IMR-90 (cell line): Measurements from ENCODE around the gene MTFR2. TPM values are rescaled to one million over a fixed set of nuclear protein-coding genes. Genes with fewer than 3 reads are reported as not detected.
A peak's percentile ranks its signal among the peaks of the same experiment; 100 is the strongest.

ENCODE experiments used
- ATAC-seq: fragments of 200-7000 bp; cut with Tn5 transposase; 2 replicates; pipeline ENCODE4 v1.9.1; 2020; ENCODE audit warnings: low read depth, mild to moderate bottlenecking, moderate library complexity
- BruUV-seq: library from RNA; stranded (reverse); fragments of 400-500 nt; replicated peaks from 2 replicates; lab custom pipeline; 2021; lab: Mats Ljungman, UMichigan
- CTCF ChIA-PET: fragments of 300-600 bp; formaldehyde crosslinking; extraction: SDS; loops from one replicate; lab custom pipeline; 2021; ENCODE audit warnings: antibody characterized with exemption; lab: Yijun Ruan, JAX
- POLR2A ChIA-PET: fragments of 300-600 bp; sonication (Branson Sonifier 250); formaldehyde crosslinking; loops from one replicate; lab custom pipeline; 2022; ENCODE audit warnings: antibody characterized with exemption; ENCODE audit not compliant: unreplicated experiment; lab: Charles Lee
- DNase-seq: peaks from one replicate; pipeline ENCODE4 v3.0.0; 2013
- H2AFZ ChIP-seq: replicated peaks from 2 replicates; pipeline ENCODE3; 2013; ENCODE audit warnings: low read length, mild to moderate bottlenecking; ENCODE audit not compliant: poor library complexity
- H2AK5ac ChIP-seq: 2 replicates; pipeline ENCODE4 v1.6.1; 2013; ENCODE audit warnings: low read depth, low read length, inconsistent platforms
- H2AK9ac ChIP-seq: replicated peaks from 2 replicates; pipeline ENCODE3; 2013; ENCODE audit warnings: mild to moderate bottlenecking, low read depth, low read length, moderate library complexity; ENCODE audit not compliant: poor library complexity
- H2BK120ac ChIP-seq: 2 replicates; pipeline ENCODE4 v1.6.1; 2013; ENCODE audit warnings: low read depth, low read length, inconsistent platforms
- H2BK15ac ChIP-seq: 3 replicates; pipeline ENCODE4 v1.6.1; 2013; ENCODE audit warnings: low read depth, low read length, inconsistent platforms
- H2BK20ac ChIP-seq: 2 replicates; pipeline ENCODE4 v1.6.1; 2013; ENCODE audit warnings: low read depth, mild to moderate bottlenecking, inconsistent platforms, low read length, moderate library complexity
- H2BK5ac ChIP-seq: 2 replicates; pipeline ENCODE4 v1.6.1; 2013; ENCODE audit warnings: mild to moderate bottlenecking, low read depth, low read length, inconsistent platforms; ENCODE audit not compliant: poor library complexity, severe bottlenecking
- H3K14ac ChIP-seq: replicated peaks from 2 replicates; pipeline ENCODE4 v1.6.1; 2013; ENCODE audit warnings: low read depth, low read length, inconsistent platforms
- H3K18ac ChIP-seq: 2 replicates; pipeline ENCODE4 v1.6.1; 2013; ENCODE audit warnings: low read depth, low read length, control low read depth
- H3K23ac ChIP-seq: 2 replicates; pipeline ENCODE4 v1.6.1; 2013; ENCODE audit warnings: low read depth, low read length, inconsistent platforms
- H3K27ac ChIP-seq: 2 replicates; pipeline ENCODE4 v1.5.1; 2013; ENCODE audit warnings: mild to moderate bottlenecking, control low read depth, low read length; ENCODE audit not compliant: insufficient read depth
- H3K27me3 ChIP-seq: 2 replicates; pipeline ENCODE4 v1.6.1; 2013; ENCODE audit warnings: low read length; ENCODE audit not compliant: control insufficient read depth, insufficient read depth
- H3K36me3 ChIP-seq: 2 replicates; pipeline ENCODE4 v1.6.1; 2013; ENCODE audit warnings: low read length, mixed read lengths; ENCODE audit not compliant: control insufficient read depth, insufficient read depth
- H3K4ac ChIP-seq: 2 replicates; pipeline ENCODE4 v1.6.1; 2013; ENCODE audit warnings: low read depth, low read length, inconsistent platforms
- H3K4me1 ChIP-seq: 2 replicates; pipeline ENCODE4 v1.6.1; 2013; ENCODE audit warnings: low read length, mixed read lengths; ENCODE audit not compliant: control insufficient read depth, insufficient read depth
- H3K4me2 ChIP-seq: 2 replicates; pipeline ENCODE4 v1.6.1; 2013; ENCODE audit warnings: low read depth, mild to moderate bottlenecking, control low read depth, low read length, moderate library complexity
- H3K4me3 ChIP-seq: 2 replicates; pipeline ENCODE4 v1.5.1; 2013; ENCODE audit warnings: low read depth, mild to moderate bottlenecking, control low read depth, low read length, moderate library complexity; ENCODE audit not compliant: insufficient read depth
- H3K56ac ChIP-seq: 2 replicates; pipeline ENCODE4 v1.6.1; 2013; ENCODE audit warnings: low read length, inconsistent platforms; ENCODE audit not compliant: insufficient read depth; ENCODE audit errors: extremely low read depth
- H3K79me1 ChIP-seq, 2 experiments: 2 replicates each; pipeline ENCODE4 v1.6.1; 2013; ENCODE audit warnings: low read length in 2 of 2, inconsistent platforms in 1 of 2, low read depth in 1 of 2
- H3K9ac ChIP-seq: 2 replicates; pipeline ENCODE4 v1.6.1; 2013; ENCODE audit warnings: low read depth, low read length, control low read depth
- H3K9me1 ChIP-seq: 2 replicates; pipeline ENCODE4 v1.6.1; 2013; ENCODE audit warnings: low read length, inconsistent platforms; ENCODE audit not compliant: insufficient read depth
- H3K9me3 ChIP-seq: 2 replicates; pipeline ENCODE4 v1.6.1; 2013; ENCODE audit warnings: low read length; ENCODE audit not compliant: control insufficient read depth, insufficient read depth
- H4K20me1 ChIP-seq: 2 replicates; pipeline ENCODE4 v1.6.1; 2013; ENCODE audit warnings: low read length, inconsistent platforms; ENCODE audit not compliant: insufficient read depth
- H4K5ac ChIP-seq: 2 replicates; pipeline ENCODE4 v1.6.1; 2013; ENCODE audit warnings: mild to moderate bottlenecking, low read depth, low read length, control low read depth
- H4K8ac ChIP-seq, 2 experiments: 2 replicates each; pipeline ENCODE4 v1.6.1; 2013; ENCODE audit warnings: low read depth in 2 of 2, low read length in 2 of 2, control low read depth in 1 of 2, inconsistent platforms in 1 of 2
- H4K91ac ChIP-seq: 2 replicates; pipeline ENCODE4 v1.6.1; 2013; ENCODE audit warnings: low read depth, low read length, inconsistent platforms; ENCODE audit not compliant: insufficient read depth
- BHLHE40 ChIP-seq: fragments of 150-350 bp; IDR thresholded peaks from 2 replicates; pipeline ENCODE4 v1.6.1; 2016; ENCODE audit warnings: mild to moderate bottlenecking, low read depth, low read length
- CHD1 ChIP-seq: IDR thresholded peaks from 2 replicates; pipeline ENCODE4 v1.6.1; 2012; ENCODE audit warnings: low read depth, low read length, improper control_type of control experiment
- FOS ChIP-seq: fragments of 150-350 bp; IDR thresholded peaks from 2 replicates; pipeline ENCODE4 v1.6.1; 2016; ENCODE audit warnings: low read depth, low read length
- MAFK ChIP-seq: IDR thresholded peaks from 2 replicates; pipeline ENCODE4 v1.6.1; 2012; ENCODE audit warnings: low read depth, low read length, improper control_type of control experiment
- MAZ ChIP-seq: IDR thresholded peaks from 2 replicates; pipeline ENCODE4 v1.6.1; 2012; ENCODE audit warnings: low read depth, mild to moderate bottlenecking, low read length, improper control_type of control experiment, moderate library complexity, borderline replicate concordance
- MXI1 ChIP-seq: IDR thresholded peaks from 2 replicates; pipeline ENCODE4 v1.6.1; 2012; ENCODE audit warnings: low read depth, mild to moderate bottlenecking, low read length, moderate library complexity, borderline replicate concordance
- NFE2L2 ChIP-seq: fragments of 150-350 bp; IDR thresholded peaks from 2 replicates; pipeline ENCODE4 v1.6.1; 2016; ENCODE audit warnings: low read depth, mild to moderate bottlenecking, low read length
- POLR2A ChIP-seq: IDR thresholded peaks from 2 replicates; pipeline ENCODE4 v1.6.1; 2012; ENCODE audit warnings: mild to moderate bottlenecking, low read depth, low read length
- RAD21 ChIP-seq: IDR thresholded peaks from 2 replicates; pipeline ENCODE4 v1.6.1; 2012; ENCODE audit warnings: low read length, improper control_type of control experiment
- RCOR1 ChIP-seq: IDR thresholded peaks from 2 replicates; pipeline ENCODE4 v1.6.1; 2012; ENCODE audit warnings: mild to moderate bottlenecking, low read length, improper control_type of control experiment; ENCODE audit not compliant: insufficient replicate concordance
- RFX5 ChIP-seq: IDR thresholded peaks from 2 replicates; pipeline ENCODE4 v1.8.0; 2012; ENCODE audit warnings: low read depth, mild to moderate bottlenecking, low read length, moderate library complexity
- SMC3 ChIP-seq: fragments of 150-350 bp; IDR thresholded peaks from 2 replicates; pipeline ENCODE4 v1.6.1; 2016; ENCODE audit warnings: low read depth, mild to moderate bottlenecking, antibody characterized with exemption, low read length, moderate library complexity
- WGBS, 2 experiments: methylation state at CpG; one replicate each; pipeline versions ENCODE4 v1.1.5 to v1.1.7; 2013; ENCODE audit warnings: missing lambda C conversion rate in 2 of 2; ENCODE audit not compliant: insufficient read length in 1 of 2; ENCODE audit errors: extremely low coverage in 2 of 2; 5-methylcytosine and 5-hydroxymethylcytosine counted together
- dilution Hi-C: fragments of 300-500 bp; cut with HindIII; formaldehyde crosslinking; loops from one replicate; pipeline ENCODE4 v1.14.3; 2018; ENCODE audit warnings: low sequenced_read_pairs; ENCODE audit not compliant: unreplicated experiment
- in situ Hi-C: fragments of 300-500 bp; cut with MboI; formaldehyde crosslinking; loops from 3 replicates; pipeline ENCODE4 v1.14.3; 2019; ENCODE audit warnings: low sequenced_read_pairs, inconsistent platforms, mixed read lengths
- intact Hi-C: fragments of 100-400 bp; cut with micrococcal nuclease; formaldehyde crosslinking; loops from 2 replicates; pipeline ENCODE4 v1.10.0; 2022
- polyA plus RNA-seq, 3 experiments: library from polyadenylated mRNA; depleted of rRNA; stranded (reverse); fragments of >200 nt; gene quantifications; 2 replicates each; pipeline ENCODE4 v1.2.3, GENCODE V29; 2012; ENCODE audit warnings: low replicate concordance in 1 of 3
- total RNA-seq: library from RNA; depleted of rRNA; stranded (reverse); fragments of >200 nt; gene quantifications from 2 replicates; pipeline ENCODE4 v1.2.3, GENCODE V29; 2012
- TF ChIP-seq, protein P1 (sequence below): conservative IDR thresholded peaks from 2 replicates; pipeline ENCODE4 v1.5.1; 2012; ENCODE audit warnings: mild to moderate bottlenecking, low read depth, low read length, improper control_type of control experiment
- TF ChIP-seq, protein P2 (sequence below): fragments of 150-350 bp; IDR thresholded peaks from 2 replicates; pipeline ENCODE4 v1.6.1; 2016; ENCODE audit warnings: low read depth, mild to moderate bottlenecking, low read length, moderate library complexity, borderline replicate concordance
- TF ChIP-seq, protein P3 (sequence below): fragments of 150-350 bp; IDR thresholded peaks from 2 replicates; pipeline ENCODE4 v1.6.1; 2017; ENCODE audit warnings: mild to moderate bottlenecking, antibody characterized with exemption, low read length, low read depth

The MTFR2 gene
- total and polyA plus RNA-seq, 2 of the 4 experiments (the other 2 are of a cell fraction): 0.72 to 7.2 TPM

DNA sequence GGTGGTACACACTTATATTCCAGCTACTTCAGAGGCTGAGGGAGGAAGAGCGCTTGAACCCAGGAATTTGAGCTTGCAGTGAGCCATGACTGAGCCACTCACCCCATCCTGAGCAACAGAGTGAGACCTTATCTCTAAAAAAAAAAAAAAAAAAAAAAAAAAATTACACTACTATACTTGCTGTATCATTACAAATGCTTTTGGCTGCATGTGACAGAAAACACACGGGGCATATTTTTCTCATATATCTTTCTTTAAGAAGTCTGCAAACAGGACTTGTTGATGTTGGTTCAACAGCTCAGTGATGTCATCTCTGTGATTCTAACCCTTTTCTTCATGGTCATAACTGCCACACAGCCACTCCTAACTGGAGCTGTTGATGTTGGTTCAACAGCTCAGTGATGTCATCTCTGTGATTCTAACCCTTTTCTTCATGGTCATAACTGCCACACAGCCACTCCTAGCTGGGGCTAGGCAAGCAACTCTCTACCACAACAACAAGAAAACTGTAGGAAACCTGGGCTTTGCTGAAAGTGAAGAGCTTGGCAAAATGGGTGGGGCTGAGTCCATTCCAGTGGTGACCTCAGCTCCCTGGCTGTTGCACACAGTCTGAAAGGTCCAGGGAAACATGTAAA lies 19.8 kb downstream of the MTFR2 start:
- Histone ChIP-seq H4K91ac (no peak overlapping the region), H2AK9ac (no peak overlapping the region), H2AK5ac (no peak overlapping the region), H3K23ac (no peak overlapping the region), H3K4me3 (no peak overlapping the region), H3K56ac (no peak overlapping the region), H2BK5ac (peak overlapping the region; percentile 1), H2BK15ac (no peak overlapping the region; the same call in 2 of the 3 replicates), H3K4ac (no peak overlapping the region), H3K4me2 (no peak overlapping the region), H3K27ac (no peak overlapping the region), H2AFZ (no peak overlapping the region), H4K20me1 (no peaks in the 10 kb centered on the region), H4K8ac (peak overlapping the region; percentile 1 to 30; a peak in 1 of 4 replicates), H3K9me1 (no peaks in the 10 kb centered on the region; the same call in 1 of the 2 replicates), H2BK20ac (no peak overlapping the region), H2BK120ac (no peak overlapping the region), H3K79me1 (peaks cover 0 to 8% of the 10 kb centered on the region in 2 experiments; a peak in 2 of 4 replicates), H3K18ac (peak overlapping the region; percentile 2; the same call in 1 of the 2 replicates), H3K36me3 (no peaks in the 10 kb centered on the region), H3K14ac (no peak overlapping the region), H3K9ac (no peak overlapping the region), H3K9me3 (no peaks in the 10 kb centered on the region), H4K5ac (peak overlapping the region; percentile 79; the same call in 1 of the 2 replicates), H3K4me1 (peaks cover 15% of the 10 kb centered on the region), H3K27me3 (no peaks in the 10 kb centered on the region)
- intact Hi-C loops: no loop called here
- dilution Hi-C loops: no loop called here
- in situ Hi-C loops: no loop called here
- ChIA-PET CTCF (interaction anchor here (0.7 kb wide), 1 partner anchor 694 kb away, joined by 5 read pairs; no protein-coding TSS in a partner anchor), POLR2A (no interaction called here)
- peak; percentile 38; the same call in 1 of the 2 replicates for ATAC-seq
- DNase-seq: peak; percentile 27
- no CpG with 5 or more reads among the region's 2 CpGs for WGBS, 2 experiments
- no TSS peak for BruUV-seq
- TF ChIP-seq MXI1 (no peak), SMC3 (no peak), POLR2A (no peak), MAFK (no peak), FOS (no peak), MAZ (no peak), RCOR1 (no peak), BHLHE40 (no peak), RFX5 (no peak), NFE2L2 (no peak), RAD21 (no peak), CHD1 (no peak)
- TF ChIP-seq, protein P1, sequence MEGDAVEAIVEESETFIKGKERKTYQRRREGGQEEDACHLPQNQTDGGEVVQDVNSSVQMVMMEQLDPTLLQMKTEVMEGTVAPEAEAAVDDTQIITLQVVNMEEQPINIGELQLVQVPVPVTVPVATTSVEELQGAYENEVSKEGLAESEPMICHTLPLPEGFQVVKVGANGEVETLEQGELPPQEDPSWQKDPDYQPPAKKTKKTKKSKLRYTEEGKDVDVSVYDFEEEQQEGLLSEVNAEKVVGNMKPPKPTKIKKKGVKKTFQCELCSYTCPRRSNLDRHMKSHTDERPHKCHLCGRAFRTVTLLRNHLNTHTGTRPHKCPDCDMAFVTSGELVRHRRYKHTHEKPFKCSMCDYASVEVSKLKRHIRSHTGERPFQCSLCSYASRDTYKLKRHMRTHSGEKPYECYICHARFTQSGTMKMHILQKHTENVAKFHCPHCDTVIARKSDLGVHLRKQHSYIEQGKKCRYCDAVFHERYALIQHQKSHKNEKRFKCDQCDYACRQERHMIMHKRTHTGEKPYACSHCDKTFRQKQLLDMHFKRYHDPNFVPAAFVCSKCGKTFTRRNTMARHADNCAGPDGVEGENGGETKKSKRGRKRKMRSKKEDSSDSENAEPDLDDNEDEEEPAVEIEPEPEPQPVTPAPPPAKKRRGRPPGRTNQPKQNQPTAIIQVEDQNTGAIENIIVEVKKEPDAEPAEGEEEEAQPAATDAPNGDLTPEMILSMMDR: no peak
- TF ChIP-seq, protein P2, sequence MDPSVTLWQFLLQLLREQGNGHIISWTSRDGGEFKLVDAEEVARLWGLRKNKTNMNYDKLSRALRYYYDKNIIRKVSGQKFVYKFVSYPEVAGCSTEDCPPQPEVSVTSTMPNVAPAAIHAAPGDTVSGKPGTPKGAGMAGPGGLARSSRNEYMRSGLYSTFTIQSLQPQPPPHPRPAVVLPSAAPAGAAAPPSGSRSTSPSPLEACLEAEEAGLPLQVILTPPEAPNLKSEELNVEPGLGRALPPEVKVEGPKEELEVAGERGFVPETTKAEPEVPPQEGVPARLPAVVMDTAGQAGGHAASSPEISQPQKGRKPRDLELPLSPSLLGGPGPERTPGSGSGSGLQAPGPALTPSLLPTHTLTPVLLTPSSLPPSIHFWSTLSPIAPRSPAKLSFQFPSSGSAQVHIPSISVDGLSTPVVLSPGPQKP: no peak
- TF ChIP-seq, protein P3, sequence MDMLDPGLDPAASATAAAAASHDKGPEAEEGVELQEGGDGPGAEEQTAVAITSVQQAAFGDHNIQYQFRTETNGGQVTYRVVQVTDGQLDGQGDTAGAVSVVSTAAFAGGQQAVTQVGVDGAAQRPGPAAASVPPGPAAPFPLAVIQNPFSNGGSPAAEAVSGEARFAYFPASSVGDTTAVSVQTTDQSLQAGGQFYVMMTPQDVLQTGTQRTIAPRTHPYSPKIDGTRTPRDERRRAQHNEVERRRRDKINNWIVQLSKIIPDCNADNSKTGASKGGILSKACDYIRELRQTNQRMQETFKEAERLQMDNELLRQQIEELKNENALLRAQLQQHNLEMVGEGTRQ: no peak
